Measurements from ENCODE around the gene GABBR1. TPM values are rescaled to one million over a fixed set of nuclear protein-coding genes. Genes with fewer than 3 reads are reported as not detected.

Gene GABBR1
- total RNA-seq, 1 donor from 2014 or later, result 6.3 TPM

GRCh38 chr6:29553268-29554057, 79.5 kb downstream of the GABBR1 start:
- no peak for TF ChIP-seq CTCF (IDR thresholded peaks at IDR 0.05; ENCODE audit: insufficient read depth, low read length, severe bottlenecking)

GRCh38 chr6:29552512-29553051, 80.4 kb downstream of the GABBR1 start:
- peaks cover 3% of the 10 kb centered on the region for H3K27me3 ChIP-seq (ENCODE audit: control insufficient read depth, insufficient read depth, low read length)
- H3K4me3 ChIP-seq (ENCODE audit: low read depth, low read length), result no peak overlapping the region
- no peaks in the 10 kb centered on the region for H3K36me3 ChIP-seq (ENCODE audit: control insufficient read depth, insufficient read depth, low read length)
- TF ChIP-seq CTCF (IDR thresholded peaks at IDR 0.05; ENCODE audit: insufficient read depth, low read length, severe bottlenecking), result no peak
- peak; percentile 74 for DNase-seq (ENCODE audit: low read depth)
- FAIRE-seq, result no peak

More at GRCh38 chr6:29553268-29554057, 79.5 kb downstream of the GABBR1 start:
- peak; percentile 12 for DNase-seq (ENCODE audit: low read depth)
- Histone ChIP-seq H3K4me3 (ENCODE audit: low read depth, low read length) (no peak overlapping the region), H3K36me3 (ENCODE audit: control insufficient read depth, insufficient read depth, low read length) (no peaks in the 10 kb centered on the region), H3K27me3 (ENCODE audit: control insufficient read depth, insufficient read depth, low read length) (peaks cover 3% of the 10 kb centered on the region)
- no peak for FAIRE-seq

- DNase-seq (ENCODE audit: low read depth), result no peak
- no peak for TF ChIP-seq CTCF (IDR thresholded peaks at IDR 0.05; ENCODE audit: insufficient read depth, low read length, severe bottlenecking)
- Histone ChIP-seq H3K36me3 (ENCODE audit: control insufficient read depth, insufficient read depth, low read length) (no peaks in the 10 kb centered on the region), H3K27me3 (ENCODE audit: control insufficient read depth, insufficient read depth, low read length) (peaks cover 2% of the 10 kb centered on the region), H3K4me3 (ENCODE audit: low read depth, low read length) (no peak overlapping the region)
- no peak for FAIRE-seq
Measured at GRCh38 chr6:29547573-29547972, 85.4 kb downstream of the GABBR1 start.

GRCh38 chr6:29537714-29538403, 95.1 kb downstream of the GABBR1 start:
- H3K27me3 ChIP-seq (ENCODE audit: control insufficient read depth, insufficient read depth, low read length), result no peaks in the 10 kb centered on the region
- H3K36me3 ChIP-seq (ENCODE audit: control insufficient read depth, insufficient read depth, low read length), result no peaks in the 10 kb centered on the region
- TF ChIP-seq CTCF (IDR thresholded peaks at IDR 0.05; ENCODE audit: insufficient read depth, low read length, severe bottlenecking), result no peak
- DNase-seq (ENCODE audit: low read depth) (no peak), FAIRE-seq (no peak)
- no peak overlapping the region for H3K4me3 ChIP-seq (ENCODE audit: low read depth, low read length)

- H3K4me3 ChIP-seq (ENCODE audit: low read depth, low read length), result no peak overlapping the region
- FAIRE-seq (no peak), DNase-seq (ENCODE audit: low read depth) (no peak)
- H3K36me3 ChIP-seq (ENCODE audit: control insufficient read depth, insufficient read depth, low read length), result no peaks in the 10 kb centered on the region
- TF ChIP-seq CTCF (IDR thresholded peaks at IDR 0.05; ENCODE audit: insufficient read depth, low read length, severe bottlenecking), result no peak
- H3K27me3 ChIP-seq (ENCODE audit: control insufficient read depth, insufficient read depth, low read length), result no peaks in the 10 kb centered on the region
Measured at GRCh38 chr6:29532320-29532951, 100.5 kb downstream of the GABBR1 start.
